Smooth muscle cell (in vitro differentiated cells): ENCODE measurements around the gene CDX2. TPM values are rescaled to one million over a fixed set of nuclear protein-coding genes. Genes with fewer than 3 reads are reported as not detected.
A peak's percentile ranks its signal among the peaks of the same experiment; 100 is the strongest.

Experiments used
- DNase-seq: peaks from one replicate; lab custom pipeline; 2025; ENCODE audit not compliant: unreplicated experiment; lab: John Stamatoyannopoulos, UW
- H2AFZ ChIP-seq: fragments of 200-600 bp; sonication (generic); 2 replicates; pipeline ENCODE4 v1.6.0; 2016; ENCODE audit warnings: antibody characterized with exemption, low read depth, mild to moderate bottlenecking
- H3F3A ChIP-seq: fragments of 200-600 bp; sonication (generic); 2 replicates; pipeline ENCODE4 v1.6.0; 2017; ENCODE audit warnings: antibody characterized with exemption, low read depth
- H3K27ac ChIP-seq: fragments of 200-600 bp; sonication (generic); 2 replicates; pipeline ENCODE4 v1.5.1; 2016; ENCODE audit warnings: low read depth, mild to moderate bottlenecking
- H3K27me3 ChIP-seq: fragments of 200-600 bp; sonication (generic); 2 replicates; pipeline ENCODE4 v1.6.1; 2016; ENCODE audit warnings: low read depth, mild to moderate bottlenecking
- H3K36me3 ChIP-seq: fragments of 200-600 bp; sonication (generic); 2 replicates; pipeline ENCODE4 v1.5.1; 2016; ENCODE audit warnings: low read depth
- H3K4me1 ChIP-seq: fragments of 200-600 bp; sonication (generic); 2 replicates; pipeline ENCODE4 v1.5.1; 2016; ENCODE audit warnings: low read depth
- H3K4me2 ChIP-seq: fragments of 200-600 bp; sonication (generic); 2 replicates; pipeline ENCODE4 v1.6.0; 2016; ENCODE audit warnings: mild to moderate bottlenecking
- H3K4me3 ChIP-seq: fragments of 200-600 bp; sonication (generic); 2 replicates; pipeline ENCODE4 v1.5.1; 2016; ENCODE audit warnings: mild to moderate bottlenecking
- H3K79me2 ChIP-seq: fragments of 200-600 bp; sonication (generic); 2 replicates; pipeline ENCODE4 v1.6.0; 2016; ENCODE audit warnings: low read depth, mild to moderate bottlenecking
- H3K9ac ChIP-seq: fragments of 200-600 bp; sonication (generic); 2 replicates; pipeline ENCODE4 v1.6.0; 2016; ENCODE audit warnings: low read depth
- H3K9me3 ChIP-seq: fragments of 200-600 bp; sonication (generic); replicated peaks from 2 replicates; pipeline ENCODE4 v1.5.1; 2016; ENCODE audit warnings: low read depth
- H4K20me1 ChIP-seq: fragments of 200-600 bp; sonication (generic); 2 replicates; pipeline ENCODE4 v1.6.0; 2016; ENCODE audit warnings: low read depth
- CTCF ChIP-seq: fragments of 200-600 bp; sonication (generic); IDR thresholded peaks from 2 replicates; pipeline ENCODE4 v1.5.1; 2017; ENCODE audit warnings: borderline replicate concordance, mild to moderate bottlenecking, antibody characterized with exemption; ENCODE audit not compliant: insufficient read depth, poor library complexity, severe bottlenecking
- WGBS: methylation state at CpG from one replicate; pipeline ENCODE4 v1.1.7; 2016; ENCODE audit warnings: low lambda C conversion rate; 5-methylcytosine and 5-hydroxymethylcytosine counted together
- polyA plus RNA-seq: library from polyadenylated mRNA; unstranded; fragments of >200 nt; fragmentation: Nextera tagmentation; extraction: Ambion mirVana; gene quantifications from 2 replicates; pipeline ENCODE4 v1.2.1, GENCODE V29; 2016
- total RNA-seq: library from RNA; depleted of rRNA; stranded (reverse); fragments of >200 nt; gene quantifications from 2 replicates; pipeline ENCODE4 v1.2.3, GENCODE V29; 2014

The CDX2 gene
- total and polyA plus RNA-seq, 2 experiments from 2014 or later, result 0.04 to 0.31 TPM

- Histone ChIP-seq H3F3A (no peaks in the 10 kb centered on the region), H3K9ac (no peak overlapping the region), H2AFZ (no peak overlapping the region), H3K4me2 (no peak overlapping the region), H3K9me3 (no peaks in the 10 kb centered on the region), H3K36me3 (no peaks in the 10 kb centered on the region), H3K79me2 (no peaks in the 10 kb centered on the region), H4K20me1 (no peaks in the 10 kb centered on the region), H3K4me3 (peak overlapping the region; percentile 22), H3K27ac (no peak overlapping the region), H3K4me1 (no peaks in the 10 kb centered on the region), H3K27me3 (peaks cover 87% of the 10 kb centered on the region)
- no peak for DNase-seq
- TF ChIP-seq CTCF, result no peak
- WGBS, result 30% methylated on average over 11 of the region's 11 CpGs
Observed at GRCh38 chr13:27981006-27981708, 12.0 kb upstream of the CDX2 start.

GRCh38 chr13:27980280-27980998, 11.3 kb upstream of the CDX2 start:
- 2% methylated on average over 46 of the region's 54 CpGs for WGBS
- TF ChIP-seq CTCF, result no peak
- peak overlapping the region; percentile 22 for H3K4me3 ChIP-seq

GRCh38 chr13:27979765-27980279, 10.7 kb upstream of the CDX2 start:
- Histone ChIP-seq H4K20me1 (no peaks in the 10 kb centered on the region), H3K27ac (no peak overlapping the region), H3K9ac (no peak overlapping the region), H3K4me2 (no peak overlapping the region), H2AFZ (no peak overlapping the region), H3K79me2 (no peaks in the 10 kb centered on the region), H3K36me3 (no peaks in the 10 kb centered on the region), H3K4me1 (no peaks in the 10 kb centered on the region), H3K4me3 (peak overlapping the region; percentile 22), H3K9me3 (no peaks in the 10 kb centered on the region), H3K27me3 (peaks cover 93% of the 10 kb centered on the region), H3F3A (no peaks in the 10 kb centered on the region)
- WGBS, result 14% methylated on average over 15 of the region's 15 CpGs
- TF ChIP-seq CTCF, result no peak
- no peak for DNase-seq

More at GRCh38 chr13:27980280-27980998, 11.3 kb upstream of the CDX2 start:
- H3K4me1 ChIP-seq, result no peaks in the 10 kb centered on the region
- H3K9me3 ChIP-seq, result no peaks in the 10 kb centered on the region
- H3K27ac ChIP-seq, result no peak overlapping the region
- no peak overlapping the region for H2AFZ ChIP-seq
- no peaks in the 10 kb centered on the region for H3F3A ChIP-seq
- peaks cover 87% of the 10 kb centered on the region for H3K27me3 ChIP-seq
- no peak for DNase-seq
- no peak overlapping the region for H3K4me2 ChIP-seq
- H3K79me2 ChIP-seq, result no peaks in the 10 kb centered on the region
- no peak overlapping the region for H3K9ac ChIP-seq
- no peaks in the 10 kb centered on the region for H3K36me3 ChIP-seq
- H4K20me1 ChIP-seq, result no peaks in the 10 kb centered on the region
